Neural cell (in vitro differentiated cells): Measurements from ENCODE around the gene CABCOCO1. TPM values are rescaled to one million over a fixed set of nuclear protein-coding genes. Genes with fewer than 3 reads are reported as not detected.

Experiments
- H2AFZ ChIP-seq: fragments of 200-600, 300-800 bp; sonication (generic), shearing (Covaris generic); 2 replicates; pipeline ENCODE4 v1.6.0; 2014; ENCODE audit warnings: low read depth, mild to moderate bottlenecking, antibody characterized with exemption, low read length, moderate library complexity
- H3F3A ChIP-seq: fragments of 200-600 bp; shearing (Covaris generic); 2 replicates; pipeline ENCODE4 v1.6.1; 2016; ENCODE audit warnings: mild to moderate bottlenecking, moderate library complexity, mixed read lengths, antibody characterized with exemption, low read length; ENCODE audit not compliant: insufficient read depth, poor library complexity, severe bottlenecking
- H3K27ac ChIP-seq: fragments of 200-600, 300-800 bp; sonication (generic), shearing (Covaris generic); 2 replicates; pipeline ENCODE4 v1.5.1; 2014; ENCODE audit warnings: mild to moderate bottlenecking, low read length, moderate library complexity
- H3K27me3 ChIP-seq: fragments of 300-800, 200-600 bp; sonication (generic), shearing (Covaris generic); 2 replicates; pipeline ENCODE4 v1.6.0; 2014; ENCODE audit warnings: mild to moderate bottlenecking, low read depth, low read length, moderate library complexity; ENCODE audit not compliant: insufficient read depth
- H3K36me3 ChIP-seq: fragments of 300-800, 200-600 bp; sonication (generic), shearing (Covaris generic); 2 replicates; pipeline ENCODE4 v1.5.1; 2014; ENCODE audit warnings: mild to moderate bottlenecking, antibody characterized with exemption, low read length, moderate library complexity; ENCODE audit not compliant: insufficient read depth
- H3K4me2 ChIP-seq: fragments of 300-800, 200-600 bp; sonication (generic), shearing (Covaris generic); 2 replicates; pipeline ENCODE4 v1.6.0; 2014; ENCODE audit warnings: mild to moderate bottlenecking, low read length
- H3K4me3 ChIP-seq: fragments of 300-800, 200-600 bp; sonication (generic), shearing (Covaris generic); 2 replicates; pipeline ENCODE4 v1.5.1; 2014; ENCODE audit warnings: mild to moderate bottlenecking, low read length, moderate library complexity
- H3K79me2 ChIP-seq: fragments of 200-600 bp; shearing (Covaris generic); replicated peaks from 2 replicates; pipeline ENCODE4 v1.6.0; 2014; ENCODE audit warnings: mild to moderate bottlenecking, low read length, moderate library complexity; ENCODE audit not compliant: insufficient read depth
- H3K9ac ChIP-seq: fragments of 300-800, 200-600 bp; sonication (generic), shearing (Covaris generic); 2 replicates; pipeline ENCODE4 v1.6.1; 2016; ENCODE audit warnings: mild to moderate bottlenecking, low read length, mixed read lengths
- H3K9me2 ChIP-seq: fragments of 200-600 bp; shearing (Covaris generic); 2 replicates; pipeline ENCODE4 v1.6.1; 2016; ENCODE audit warnings: mild to moderate bottlenecking, low read length, mixed read lengths; ENCODE audit not compliant: insufficient read depth
- H3K9me3 ChIP-seq: fragments of 200-600, 300-800 bp; sonication (generic), shearing (Covaris generic); 2 replicates; pipeline ENCODE4 v1.6.1; 2016; ENCODE audit warnings: mild to moderate bottlenecking, mixed run types, low read length, moderate library complexity, mixed read lengths
- H4K20me1 ChIP-seq: fragments of 200-600 bp; shearing (Covaris generic); 2 replicates; pipeline ENCODE4 v1.6.1; 2016; ENCODE audit warnings: mild to moderate bottlenecking, mixed run types; ENCODE audit not compliant: insufficient read depth
- EP300 ChIP-seq: fragments of 450-650 bp; conservative IDR thresholded peaks from 2 replicates; pipeline ENCODE4 v1.6.1; 2014; ENCODE audit warnings: antibody characterized with exemption, mild to moderate bottlenecking, moderate library complexity; ENCODE audit not compliant: poor library complexity, severe bottlenecking
- EZH2 ChIP-seq: fragments of 200-600, 300-800 bp; shearing (Covaris generic), sonication (generic); IDR thresholded peaks from 2 replicates; pipeline ENCODE4 v1.6.1; 2014; ENCODE audit warnings: antibody characterized with exemption, low read length, borderline replicate concordance, mild to moderate bottlenecking; ENCODE audit not compliant: insufficient read depth, poor library complexity, severe bottlenecking
- MXI1 ChIP-seq: fragments of 450-650 bp; conservative IDR thresholded peaks from 2 replicates; pipeline ENCODE4 v1.6.1; 2014; ENCODE audit warnings: antibody characterized with exemption, mild to moderate bottlenecking; ENCODE audit not compliant: poor library complexity, severe bottlenecking
- POLR2AphosphoS5 ChIP-seq: IDR thresholded peaks from 2 replicates; pipeline ENCODE4 v1.6.1; 2012
- RAD21 ChIP-seq: fragments of 450-650 bp; conservative IDR thresholded peaks from 2 replicates; pipeline ENCODE4 v1.6.1; 2014; ENCODE audit warnings: antibody characterized with exemption, mild to moderate bottlenecking, moderate library complexity
- SMC3 ChIP-seq: fragments of 450-650 bp; conservative IDR thresholded peaks from 2 replicates; pipeline ENCODE4 v1.6.1; 2014; ENCODE audit warnings: antibody characterized with exemption, mild to moderate bottlenecking, moderate library complexity; ENCODE audit not compliant: poor library complexity
- TAF1 ChIP-seq: IDR thresholded peaks from 2 replicates; pipeline ENCODE4 v1.6.1; 2012; ENCODE audit warnings: low read depth
- polyA plus RNA-seq: library from polyadenylated mRNA; depleted of rRNA; stranded (reverse); fragments of >200 nt; gene quantifications from 2 replicates; pipeline ENCODE4 v1.2.3, GENCODE V29; 2014
- TF ChIP-seq, protein P1 (sequence below): fragments of 450-650 bp; IDR thresholded peaks from 2 replicates; pipeline ENCODE4 v1.5.1; 2014; ENCODE audit warnings: antibody characterized with exemption, mild to moderate bottlenecking, moderate library complexity; ENCODE audit not compliant: poor library complexity, severe bottlenecking
- TF ChIP-seq, protein P2 (sequence below): IDR thresholded peaks from 2 replicates; pipeline ENCODE4 v1.6.1; 2012; ENCODE audit warnings: borderline replicate concordance

The CABCOCO1 gene
- polyA plus RNA-seq, 1 donor from 2014 or later, result 0.31 TPM

DNA sequence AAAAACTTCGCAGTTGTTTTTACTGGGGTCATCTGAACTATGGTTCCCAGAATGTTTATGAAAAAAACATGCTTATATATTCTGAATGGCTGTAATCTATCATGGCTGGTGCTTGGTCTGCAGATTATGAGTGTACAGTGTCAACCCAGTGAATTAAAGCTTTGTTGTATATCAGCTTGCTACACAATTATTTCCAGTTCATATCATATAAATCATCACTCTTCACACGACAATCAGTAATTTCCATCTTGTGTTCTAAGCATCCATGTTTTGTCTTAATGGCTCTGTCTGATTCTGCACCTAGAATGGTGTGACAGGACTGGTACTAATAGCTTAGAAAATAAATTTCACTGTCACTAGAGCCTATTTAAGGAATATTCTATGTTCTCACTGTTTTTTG, 83.6 kb downstream of the CABCOCO1 start:
- Histone ChIP-seq H4K20me1 (no peaks in the 10 kb centered on the region), H3K4me3 (peak overlapping the region; percentile 21), H3K9me3 (no peaks in the 10 kb centered on the region), H3K79me2 (no peaks in the 10 kb centered on the region), H3K27me3 (no peaks in the 10 kb centered on the region), H3K4me2 (peak overlapping the region; percentile 7), H3K9me2 (no peaks in the 10 kb centered on the region), H2AFZ (no peak overlapping the region), H3K9ac (no peak overlapping the region), H3F3A (no peaks in the 10 kb centered on the region), H3K36me3 (no peaks in the 10 kb centered on the region), H3K27ac (peak overlapping the region; percentile 25)
- TF ChIP-seq, protein P1, sequence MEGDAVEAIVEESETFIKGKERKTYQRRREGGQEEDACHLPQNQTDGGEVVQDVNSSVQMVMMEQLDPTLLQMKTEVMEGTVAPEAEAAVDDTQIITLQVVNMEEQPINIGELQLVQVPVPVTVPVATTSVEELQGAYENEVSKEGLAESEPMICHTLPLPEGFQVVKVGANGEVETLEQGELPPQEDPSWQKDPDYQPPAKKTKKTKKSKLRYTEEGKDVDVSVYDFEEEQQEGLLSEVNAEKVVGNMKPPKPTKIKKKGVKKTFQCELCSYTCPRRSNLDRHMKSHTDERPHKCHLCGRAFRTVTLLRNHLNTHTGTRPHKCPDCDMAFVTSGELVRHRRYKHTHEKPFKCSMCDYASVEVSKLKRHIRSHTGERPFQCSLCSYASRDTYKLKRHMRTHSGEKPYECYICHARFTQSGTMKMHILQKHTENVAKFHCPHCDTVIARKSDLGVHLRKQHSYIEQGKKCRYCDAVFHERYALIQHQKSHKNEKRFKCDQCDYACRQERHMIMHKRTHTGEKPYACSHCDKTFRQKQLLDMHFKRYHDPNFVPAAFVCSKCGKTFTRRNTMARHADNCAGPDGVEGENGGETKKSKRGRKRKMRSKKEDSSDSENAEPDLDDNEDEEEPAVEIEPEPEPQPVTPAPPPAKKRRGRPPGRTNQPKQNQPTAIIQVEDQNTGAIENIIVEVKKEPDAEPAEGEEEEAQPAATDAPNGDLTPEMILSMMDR, result no peak

DNA sequence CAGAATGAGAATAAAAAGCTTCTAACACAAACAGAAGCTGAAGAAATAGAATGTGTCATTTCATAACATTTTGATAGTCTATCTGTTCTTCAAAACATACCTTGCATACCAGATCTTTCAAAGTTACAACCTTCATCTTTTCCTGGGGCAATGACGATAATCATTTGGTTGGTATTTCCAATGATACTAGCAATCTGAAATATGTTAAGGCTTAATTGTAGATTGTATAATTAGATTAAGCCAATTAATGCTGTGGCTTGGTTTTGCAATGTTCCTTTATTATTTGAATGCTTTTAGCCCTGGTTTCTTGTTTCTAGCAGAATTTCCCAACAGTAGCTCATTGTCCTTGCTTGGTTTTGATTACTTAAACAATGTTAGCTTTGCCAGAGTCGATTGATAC, 84.6 kb downstream of the CABCOCO1 start:
- Histone ChIP-seq H4K20me1 (no peaks in the 10 kb centered on the region), H3K9me3 (no peaks in the 10 kb centered on the region), H3K9ac (no peak overlapping the region), H3K79me2 (no peaks in the 10 kb centered on the region), H3K27ac (peak overlapping the region; percentile 32), H3K27me3 (no peaks in the 10 kb centered on the region), H3K4me2 (no peak overlapping the region), H3K4me3 (no peak overlapping the region), H2AFZ (no peak overlapping the region), H3F3A (no peaks in the 10 kb centered on the region), H3K9me2 (no peaks in the 10 kb centered on the region), H3K36me3 (no peaks in the 10 kb centered on the region)
- TF ChIP-seq EZH2, result no peak
- TF ChIP-seq TAF1, result no peak
- TF ChIP-seq POLR2AphosphoS5, result no peak
- TF ChIP-seq, protein P1, result no peak
- no peak for TF ChIP-seq EP300
- TF ChIP-seq RAD21, result no peak
- TF ChIP-seq, protein P2, sequence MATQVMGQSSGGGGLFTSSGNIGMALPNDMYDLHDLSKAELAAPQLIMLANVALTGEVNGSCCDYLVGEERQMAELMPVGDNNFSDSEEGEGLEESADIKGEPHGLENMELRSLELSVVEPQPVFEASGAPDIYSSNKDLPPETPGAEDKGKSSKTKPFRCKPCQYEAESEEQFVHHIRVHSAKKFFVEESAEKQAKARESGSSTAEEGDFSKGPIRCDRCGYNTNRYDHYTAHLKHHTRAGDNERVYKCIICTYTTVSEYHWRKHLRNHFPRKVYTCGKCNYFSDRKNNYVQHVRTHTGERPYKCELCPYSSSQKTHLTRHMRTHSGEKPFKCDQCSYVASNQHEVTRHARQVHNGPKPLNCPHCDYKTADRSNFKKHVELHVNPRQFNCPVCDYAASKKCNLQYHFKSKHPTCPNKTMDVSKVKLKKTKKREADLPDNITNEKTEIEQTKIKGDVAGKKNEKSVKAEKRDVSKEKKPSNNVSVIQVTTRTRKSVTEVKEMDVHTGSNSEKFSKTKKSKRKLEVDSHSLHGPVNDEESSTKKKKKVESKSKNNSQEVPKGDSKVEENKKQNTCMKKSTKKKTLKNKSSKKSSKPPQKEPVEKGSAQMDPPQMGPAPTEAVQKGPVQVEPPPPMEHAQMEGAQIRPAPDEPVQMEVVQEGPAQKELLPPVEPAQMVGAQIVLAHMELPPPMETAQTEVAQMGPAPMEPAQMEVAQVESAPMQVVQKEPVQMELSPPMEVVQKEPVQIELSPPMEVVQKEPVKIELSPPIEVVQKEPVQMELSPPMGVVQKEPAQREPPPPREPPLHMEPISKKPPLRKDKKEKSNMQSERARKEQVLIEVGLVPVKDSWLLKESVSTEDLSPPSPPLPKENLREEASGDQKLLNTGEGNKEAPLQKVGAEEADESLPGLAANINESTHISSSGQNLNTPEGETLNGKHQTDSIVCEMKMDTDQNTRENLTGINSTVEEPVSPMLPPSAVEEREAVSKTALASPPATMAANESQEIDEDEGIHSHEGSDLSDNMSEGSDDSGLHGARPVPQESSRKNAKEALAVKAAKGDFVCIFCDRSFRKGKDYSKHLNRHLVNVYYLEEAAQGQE, result no peak
- TF ChIP-seq SMC3, result no peak
- TF ChIP-seq MXI1, result no peak
